ENCODE results near the gene PICK1. TPM values are rescaled to one million over a fixed set of nuclear protein-coding genes. Genes with fewer than 3 reads are reported as not detected.
"Not testable (repeated sequence)": the region's sequence is repeated elsewhere in the genome, so short reads cannot be mapped to it uniquely, and the experiment has no call there.

Gene PICK1
- total RNA-seq, 2 experiments from 2014 or later: 19.2 to 23.8 TPM

GRCh38 chr22:38035530-38035885 is 21.7 kb upstream of the PICK1 start:
- BruUV-seq (replicated peaks): no TSS peak
- CTCF ChIA-PET (ENCODE audit: unreplicated experiment): no interaction called here
- H4K20me1 ChIP-seq (ENCODE audit: insufficient read depth, low read length): no peaks in the 10 kb centered on the region

DNA sequence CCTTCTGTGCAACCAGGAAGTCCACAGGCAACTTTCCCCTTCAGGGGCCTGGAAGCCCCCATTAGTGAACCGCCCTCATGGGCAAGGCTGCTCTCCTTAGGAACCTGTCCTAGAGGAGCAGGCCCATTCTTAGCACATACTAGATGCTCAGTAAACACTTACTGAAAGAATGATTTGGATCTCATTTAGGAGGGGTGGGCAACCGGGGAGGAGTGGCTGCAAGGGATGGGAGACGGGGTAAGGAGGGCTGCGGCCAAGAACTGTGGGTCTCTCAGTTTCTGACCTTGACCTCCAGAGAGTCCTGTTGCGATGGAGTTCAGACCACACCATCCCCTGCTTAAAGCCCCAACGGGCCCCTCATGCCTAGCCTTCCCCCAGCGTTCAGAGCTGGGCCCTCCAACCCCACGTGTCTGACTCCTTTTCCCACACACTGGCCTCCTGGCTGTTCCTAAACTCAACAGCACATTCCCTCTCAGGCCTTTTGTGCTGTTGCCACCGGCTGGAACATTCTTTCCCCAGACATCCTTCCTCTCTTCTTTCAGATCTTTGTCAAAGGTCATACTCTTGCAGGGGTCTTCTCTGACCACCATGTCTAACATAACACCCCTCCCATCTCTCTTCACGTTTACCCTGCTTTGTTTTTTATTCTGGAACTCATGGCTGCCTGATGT is 20.7 kb upstream of the PICK1 start:
- CTCF ChIA-PET (ENCODE audit: unreplicated experiment): no interaction called here
- DNase-seq (ENCODE audit: low spot score): no peak
- H3K36me3 ChIP-seq (ENCODE audit: insufficient read depth, low read length): no peaks in the 10 kb centered on the region
- no peak overlapping the region for H3K27ac ChIP-seq (ENCODE audit: low read depth, low read length, poor library complexity, severe bottlenecking)
- no peak overlapping the region for H3K4me2 ChIP-seq (ENCODE audit: low read length)
- H3K9me2 ChIP-seq (ENCODE audit: insufficient read depth, low read length): no peaks in the 10 kb centered on the region
- H3K4me1 ChIP-seq (ENCODE audit: insufficient read depth, low read length, poor library complexity, severe bottlenecking): peaks cover 14% of the 10 kb centered on the region
- TF ChIP-seq EZH2phosphoT487 (IDR thresholded peaks at IDR 0.05; ENCODE audit: borderline replicate concordance, low read depth, low read length) (no peak), CTCF (conservative IDR thresholded peaks at IDR 0.05; ENCODE audit: low read length) (no peak)
- no TSS peak for BruUV-seq (replicated peaks)
- no peaks in the 10 kb centered on the region for H3K9me3 ChIP-seq (ENCODE audit: low read length)
- intact Hi-C loops (cut with micrococcal nuclease; ENCODE audit: unreplicated experiment): no loop called here
- H3K4me3 ChIP-seq (ENCODE audit: low read depth, low read length, poor library complexity, severe bottlenecking): no peak overlapping the region
- H2AFZ ChIP-seq (ENCODE audit: low read length): no peak overlapping the region
- POLR2A ChIA-PET: no interaction called here
- no peaks in the 10 kb centered on the region for H4K20me1 ChIP-seq (ENCODE audit: insufficient read depth, low read length)
- H3K79me2 ChIP-seq (ENCODE audit: insufficient read depth, low read depth, low read length): no peaks in the 10 kb centered on the region

More at GRCh38 chr22:38035530-38035885, 21.7 kb upstream of the PICK1 start:
- Histone ChIP-seq H3K9me3 (ENCODE audit: low read length) (no peaks in the 10 kb centered on the region), H3K4me1 (ENCODE audit: insufficient read depth, low read length, poor library complexity, severe bottlenecking) (peaks cover 14% of the 10 kb centered on the region), H2AFZ (ENCODE audit: low read length) (no peak overlapping the region), H3K4me2 (ENCODE audit: low read length) (no peak overlapping the region), H3K27ac (ENCODE audit: low read depth, low read length, poor library complexity, severe bottlenecking) (no peak overlapping the region), H3K79me2 (ENCODE audit: insufficient read depth, low read depth, low read length) (no peaks in the 10 kb centered on the region), H3K9me2 (ENCODE audit: insufficient read depth, low read length) (no peaks in the 10 kb centered on the region), H3K4me3 (ENCODE audit: low read depth, low read length, poor library complexity, severe bottlenecking) (no peak overlapping the region), H3K36me3 (ENCODE audit: insufficient read depth, low read length) (no peaks in the 10 kb centered on the region)
- POLR2A ChIA-PET: interaction anchor here (0.7 kb wide), 1 partner anchor 375 kb away, joined by 4 read pairs; no protein-coding TSS in a partner anchor
- peak; percentile 22 for DNase-seq (ENCODE audit: low spot score)
- intact Hi-C loops (cut with micrococcal nuclease; ENCODE audit: unreplicated experiment): no loop called here
- TF ChIP-seq CTCF (conservative IDR thresholded peaks at IDR 0.05; ENCODE audit: low read length) (no peak), EZH2phosphoT487 (IDR thresholded peaks at IDR 0.05; ENCODE audit: borderline replicate concordance, low read depth, low read length) (no peak)

- ChIA-PET POLR2A (interaction anchor here (0.7 kb wide), 1 partner anchor 114 kb away, joined by 3 read pairs; no protein-coding TSS in a partner anchor), CTCF (ENCODE audit: unreplicated experiment) (interaction anchor here (0.9 kb wide), 1 partner anchor 15 kb away, joined by 3 read pairs; no protein-coding TSS in a partner anchor)
- H3K79me2 ChIP-seq (ENCODE audit: insufficient read depth, low read depth, low read length); H3K4me3 ChIP-seq (ENCODE audit: low read depth, low read length, poor library complexity, severe bottlenecking); H3K9me3 ChIP-seq (ENCODE audit: low read length); intact Hi-C loops (cut with micrococcal nuclease; ENCODE audit: unreplicated experiment); H3K27ac ChIP-seq (ENCODE audit: low read depth, low read length, poor library complexity, severe bottlenecking); H3K9me2 ChIP-seq (ENCODE audit: insufficient read depth, low read length); DNase-seq (ENCODE audit: low spot score); H4K20me1 ChIP-seq (ENCODE audit: insufficient read depth, low read length); H3K36me3 ChIP-seq (ENCODE audit: insufficient read depth, low read length); H2AFZ ChIP-seq (ENCODE audit: low read length); H3K4me2 ChIP-seq (ENCODE audit: low read length); BruUV-seq (replicated peaks): not testable (repeated sequence)
- H3K4me1 ChIP-seq (ENCODE audit: insufficient read depth, low read length, poor library complexity, severe bottlenecking): peaks cover 14% of the 10 kb centered on the region
These were observed 19.6 kb upstream of the PICK1 start for GRCh38 chr22:38037367-38038150.

All from OCI-LY7 (cell line).